Suppressor macrophage treated with lipopolysaccharide for 1 hour (primary cell): ENCODE data around the gene TEX55.
A peak's percentile ranks its signal among the peaks of the same experiment; 100 is the strongest.
"Not testable (repeated sequence)": the region's sequence is repeated elsewhere in the genome, so short reads cannot be mapped to it uniquely, and the experiment has no call there.

Experiments used
- DNase-seq, 3 donors: peaks; one replicate each; pipeline ENCODE4 v3.0.0-alpha.2; 2020 to 2022

The TEX55 gene

GRCh38 chr3:119145500-119146167, at the start of gene TEX55:
Gene TEX55, plus strand, starts transcription at chr3:119146165. Its CDS starts 25 bp downstream, at chr3:119146190.
- DNase-seq = peak; percentile 14 to 22 (median 21)

GRCh38 chr3:119098003-119098402, 48.0 kb upstream of the TEX55 start:
- no peak for DNase-seq

- DNase-seq = peak; percentile 33 to 49 (median 44)
Observed at GRCh38 chr3:119098619-119099222, 47.2 kb upstream of the TEX55 start.

GRCh38 chr3:119099785-119100184, 46.2 kb upstream of the TEX55 start:
- no peak for DNase-seq

GRCh38 chr3:119104031-119104430, 41.9 kb upstream of the TEX55 start:
- DNase-seq = no peak

- DNase-seq = not testable (repeated sequence)
Observed at GRCh38 chr3:119118330-119118729, 27.6 kb upstream of the TEX55 start.

GRCh38 chr3:119120480-119120879, 25.5 kb upstream of the TEX55 start:
- peak in 1 of 3 donors; percentile 10 for DNase-seq

- peak in 1 of 3 donors; percentile 5 for DNase-seq
Observed at GRCh38 chr3:119122350-119122749, 23.6 kb upstream of the TEX55 start.

- DNase-seq = no peak
Observed at GRCh38 chr3:119125342-119125741, 20.6 kb upstream of the TEX55 start.

- no peak for DNase-seq
Observed at GRCh38 chr3:119125742-119126504, 20.0 kb upstream of the TEX55 start.

- not testable (repeated sequence) for DNase-seq
Observed at GRCh38 chr3:119130291-119130690, 15.7 kb upstream of the TEX55 start.

GRCh38 chr3:119132291-119132690, 13.7 kb upstream of the TEX55 start:
- DNase-seq = not testable (repeated sequence)

- not testable (repeated sequence) for DNase-seq
Observed at GRCh38 chr3:119139360-119139759, 6.6 kb upstream of the TEX55 start.

GRCh38 chr3:119140466-119140865, 5.5 kb upstream of the TEX55 start:
- no peak for DNase-seq

GRCh38 chr3:119145128-119145499, 851 bp upstream of the TEX55 start:
- DNase-seq = no peak

GRCh38 chr3:119146578-119147375, 812 bp downstream of the TEX55 start:
- DNase-seq = no peak

GRCh38 chr3:119147494-119147893, 1.5 kb downstream of the TEX55 start:
- DNase-seq = no peak

GRCh38 chr3:119148493-119149180, 2.7 kb downstream of the TEX55 start:
- DNase-seq = no peak

GRCh38 chr3:119149484-119149883, 3.5 kb downstream of the TEX55 start:
- DNase-seq = peak in 1 of 3 donors; percentile 6

- DNase-seq = no peak
Observed at GRCh38 chr3:119156868-119157267, 10.9 kb downstream of the TEX55 start.

- DNase-seq = no peak
Observed at GRCh38 chr3:119157971-119158370, 12.0 kb downstream of the TEX55 start.

- DNase-seq = no peak
Observed at GRCh38 chr3:119160361-119160760, 14.4 kb downstream of the TEX55 start.
